ENCODE measurements around the gene EAPP. TPM values are rescaled to one million over a fixed set of nuclear protein-coding genes. Genes with fewer than 3 reads are reported as not detected.

The EAPP gene
- total and polyA plus RNA-seq, 2 of the 4 experiments (the other 2 are of a cell fraction) = 29.9 to 32.3 TPM

GRCh38 chr14:34470319-34470718 is 69.2 kb downstream of the EAPP start:
- POLR2A ChIA-PET (ENCODE audit: unreplicated experiment) = no interaction called here
- Histone ChIP-seq H3K14ac (replicated peaks; ENCODE audit: low read depth, low read length) (no peak overlapping the region), H3K56ac (ENCODE audit: extremely low read depth, insufficient read depth, low read length) (no peak overlapping the region), H3K4me1 (ENCODE audit: control insufficient read depth, insufficient read depth, low read length) (no peaks in the 10 kb centered on the region; the same call in 1 of the 2 replicates), H4K8ac (ENCODE audit: low read depth in 2 of 2, low read length in 2 of 2) (no peak overlapping the region), H3K27ac (ENCODE audit: insufficient read depth, low read length) (no peak overlapping the region), H4K20me1 (ENCODE audit: insufficient read depth, low read length) (no peaks in the 10 kb centered on the region), H2BK15ac (ENCODE audit: low read depth, low read length) (no peak overlapping the region), H3K27me3 (ENCODE audit: control insufficient read depth, insufficient read depth, low read length) (0 out of 2 replicates have a peak, but pooled peaks cover 1% of the 10 kb centered on the region), H3K9ac (ENCODE audit: low read depth, low read length) (no peak overlapping the region), H2BK5ac (ENCODE audit: low read depth, low read length, poor library complexity, severe bottlenecking) (no peak overlapping the region), H3K23ac (ENCODE audit: low read depth, low read length) (no peak overlapping the region), H3K4me2 (ENCODE audit: low read depth, low read length) (no peak overlapping the region), H3K9me1 (ENCODE audit: insufficient read depth, low read length) (peaks cover 3% of the 10 kb centered on the region), H4K91ac (ENCODE audit: insufficient read depth, low read depth, low read length) (no peak overlapping the region), H2AK5ac (ENCODE audit: low read depth, low read length) (no peak overlapping the region), H3K18ac (ENCODE audit: low read depth, low read length) (no peak overlapping the region), H2BK120ac (ENCODE audit: low read depth, low read length) (no peak overlapping the region), H3K9me3 (ENCODE audit: control insufficient read depth, insufficient read depth, low read length) (no peaks in the 10 kb centered on the region), H3K4me3 (ENCODE audit: insufficient read depth, low read depth, low read length) (no peak overlapping the region), H3K36me3 (ENCODE audit: control insufficient read depth, insufficient read depth, low read length) (no peaks in the 10 kb centered on the region), H3K4ac (ENCODE audit: low read depth, low read length) (no peak overlapping the region), H3K79me1 (ENCODE audit: low read depth in 1 of 2, low read length in 2 of 2) (no peaks in the 10 kb centered on the region), H2AFZ (replicated peaks; ENCODE audit: low read length, poor library complexity) (no peak overlapping the region), H2BK20ac (ENCODE audit: low read depth, low read length) (no peak overlapping the region), H4K5ac (ENCODE audit: low read depth, low read length) (no peak overlapping the region), H2AK9ac (replicated peaks; ENCODE audit: low read depth, low read length, poor library complexity) (no peak overlapping the region)
- dilution Hi-C loops (cut with HindIII; ENCODE audit: low sequenced_read_pairs, unreplicated experiment) = no loop called here
- DNase-seq (no peak), ATAC-seq (ENCODE audit: low read depth) (no peak)
- in situ Hi-C loops (cut with MboI; ENCODE audit: low sequenced_read_pairs) = no loop called here
- no TSS peak for BruUV-seq (replicated peaks)
- CTCF ChIA-PET = no interaction called here
- TF ChIP-seq MXI1 (IDR thresholded peaks at IDR 0.05; ENCODE audit: borderline replicate concordance, low read depth, low read length) (no peak), USF2 (IDR thresholded peaks at IDR 0.05; ENCODE audit: low read depth, low read length) (no peak), MAZ (IDR thresholded peaks at IDR 0.05; ENCODE audit: borderline replicate concordance, low read depth, low read length) (no peak), RAD21 (IDR thresholded peaks at IDR 0.05; ENCODE audit: low read length) (no peak), SMC3 (IDR thresholded peaks at IDR 0.05; ENCODE audit: low read depth, low read length) (no peak), CHD1 (IDR thresholded peaks at IDR 0.05; ENCODE audit: low read depth, low read length) (no peak)
- intact Hi-C loops (cut with micrococcal nuclease) = no loop called here

All from IMR-90 (cell line).